OCI-LY1 (cell line): ENCODE data around the gene SLC35G2.

Experiments
- H2AFZ ChIP-seq: fragments of 200-600 bp; sonication (generic), shearing (Covaris generic); 2 replicates; pipeline ENCODE4 v1.6.0; 2014; ENCODE audit warnings: antibody characterized with exemption, mild to moderate bottlenecking, low read length
- H3F3A ChIP-seq: fragments of 200-600 bp; sonication (generic), shearing (Covaris generic); 2 replicates; pipeline ENCODE4 v1.6.0; 2014; ENCODE audit warnings: mild to moderate bottlenecking, antibody characterized with exemption, low read length, moderate library complexity; ENCODE audit not compliant: insufficient read depth
- H3K27ac ChIP-seq: fragments of 200-600 bp; sonication (generic); 2 replicates; pipeline ENCODE4 v1.5.1; 2014; ENCODE audit warnings: low read length, mixed run types, mild to moderate bottlenecking, low read depth; ENCODE audit not compliant: poor library complexity, severe bottlenecking
- H3K27me3 ChIP-seq: fragments of 200-600 bp; sonication (generic); 2 replicates; pipeline ENCODE4 v1.6.0; 2014; ENCODE audit warnings: antibody characterized with exemption, mild to moderate bottlenecking, low read length, moderate library complexity; ENCODE audit not compliant: insufficient read depth
- H3K36me3 ChIP-seq: fragments of 200-600 bp; sonication (generic); 2 replicates; pipeline ENCODE4 v1.6.1; 2014; ENCODE audit warnings: mild to moderate bottlenecking, antibody characterized with exemption, low read length, moderate library complexity, mixed read lengths; ENCODE audit not compliant: insufficient read depth
- H3K4me1 ChIP-seq: fragments of 200-600 bp; sonication (generic); 2 replicates; pipeline ENCODE4 v1.5.1; 2014; ENCODE audit warnings: mild to moderate bottlenecking, low read length, moderate library complexity; ENCODE audit not compliant: insufficient read depth, severe bottlenecking
- H3K4me2 ChIP-seq: fragments of 200-600 bp; sonication (generic), shearing (Covaris generic); 2 replicates; pipeline ENCODE4 v1.6.1; 2014; ENCODE audit warnings: low read length
- H3K4me3 ChIP-seq: fragments of 200-600 bp; sonication (generic); 2 replicates; pipeline ENCODE4 v1.5.1; 2014; ENCODE audit warnings: low read length, low read depth, mild to moderate bottlenecking, mixed read lengths; ENCODE audit not compliant: poor library complexity, severe bottlenecking
- H3K79me2 ChIP-seq: fragments of 200-600 bp; shearing (Covaris generic); 2 replicates; pipeline ENCODE4 v1.6.1; 2016; ENCODE audit warnings: mixed run types, low read length, mixed read lengths; ENCODE audit not compliant: insufficient read depth
- H3K9ac ChIP-seq: fragments of 200-600 bp; sonication (generic), shearing (Covaris generic); 2 replicates; pipeline ENCODE4 v1.6.1; 2014; ENCODE audit warnings: mild to moderate bottlenecking, low read length, mixed read lengths
- H3K9me2 ChIP-seq: fragments of 200-600 bp; sonication (generic), shearing (Covaris generic); 2 replicates; pipeline ENCODE4 v1.6.1; 2014; ENCODE audit warnings: low read depth, mild to moderate bottlenecking, low read length, mixed read lengths
- H3K9me3 ChIP-seq: fragments of 200-600 bp; shearing (Covaris generic); 2 replicates; pipeline ENCODE4 v1.6.1; 2014; ENCODE audit warnings: low read length, mixed read lengths
- H4K20me1 ChIP-seq: fragments of 200-600 bp; sonication (generic), shearing (Covaris generic); 2 replicates; pipeline ENCODE4 v1.6.0; 2016; ENCODE audit warnings: mild to moderate bottlenecking, low read length; ENCODE audit not compliant: insufficient read depth
- EZH2 ChIP-seq: fragments of 200-600 bp; sonication (generic), shearing (Covaris generic); IDR thresholded peaks from 2 replicates; pipeline ENCODE4 v1.8.0; 2017; ENCODE audit warnings: borderline replicate concordance, mixed run types, mild to moderate bottlenecking, antibody characterized with exemption, low read length, moderate library complexity, mixed read lengths
- TF ChIP-seq, protein P1 (sequence below): fragments of 200-600 bp; sonication (generic), shearing (Covaris generic); IDR thresholded peaks from 2 replicates; pipeline ENCODE4 v1.5.1; 2017; ENCODE audit warnings: mild to moderate bottlenecking, antibody characterized with exemption, low read length, moderate library complexity, mixed read lengths

The SLC35G2 gene

DNA sequence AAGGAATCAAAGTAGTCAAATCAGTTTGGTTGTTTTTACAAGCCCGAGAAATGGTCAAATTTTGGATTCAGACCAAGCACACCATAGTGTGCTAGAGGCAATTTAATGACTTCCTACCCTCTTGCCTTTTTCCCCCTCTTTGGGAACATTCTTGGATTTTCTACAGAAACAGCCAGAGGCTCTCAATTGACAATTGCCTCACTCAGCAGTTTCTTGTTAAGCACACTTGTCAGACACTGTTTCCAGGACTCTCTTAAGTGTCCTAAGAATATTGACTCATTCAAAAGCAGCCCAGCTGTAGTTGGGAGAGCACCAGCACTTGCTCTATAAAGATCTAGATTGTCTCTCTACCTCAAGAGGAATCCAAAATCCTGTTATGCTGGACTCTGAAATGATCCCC, 1.5 kb upstream of the SLC35G2 start:
- Histone ChIP-seq H3K4me1 (peaks cover 14% of the 10 kb centered on the region), H3K27ac (no peak overlapping the region), H4K20me1 (no peaks in the 10 kb centered on the region), H3K27me3 (no peaks in the 10 kb centered on the region), H2AFZ (no peak overlapping the region), H3K4me2 (no peak overlapping the region), H3K9ac (no peak overlapping the region), H3K36me3 (no peaks in the 10 kb centered on the region), H3K79me2 (no peaks in the 10 kb centered on the region), H3K9me3 (no peaks in the 10 kb centered on the region), H3K9me2 (no peaks in the 10 kb centered on the region), H3F3A (no peaks in the 10 kb centered on the region), H3K4me3 (no peak overlapping the region)
- no peak for TF ChIP-seq EZH2
- TF ChIP-seq, protein P1, sequence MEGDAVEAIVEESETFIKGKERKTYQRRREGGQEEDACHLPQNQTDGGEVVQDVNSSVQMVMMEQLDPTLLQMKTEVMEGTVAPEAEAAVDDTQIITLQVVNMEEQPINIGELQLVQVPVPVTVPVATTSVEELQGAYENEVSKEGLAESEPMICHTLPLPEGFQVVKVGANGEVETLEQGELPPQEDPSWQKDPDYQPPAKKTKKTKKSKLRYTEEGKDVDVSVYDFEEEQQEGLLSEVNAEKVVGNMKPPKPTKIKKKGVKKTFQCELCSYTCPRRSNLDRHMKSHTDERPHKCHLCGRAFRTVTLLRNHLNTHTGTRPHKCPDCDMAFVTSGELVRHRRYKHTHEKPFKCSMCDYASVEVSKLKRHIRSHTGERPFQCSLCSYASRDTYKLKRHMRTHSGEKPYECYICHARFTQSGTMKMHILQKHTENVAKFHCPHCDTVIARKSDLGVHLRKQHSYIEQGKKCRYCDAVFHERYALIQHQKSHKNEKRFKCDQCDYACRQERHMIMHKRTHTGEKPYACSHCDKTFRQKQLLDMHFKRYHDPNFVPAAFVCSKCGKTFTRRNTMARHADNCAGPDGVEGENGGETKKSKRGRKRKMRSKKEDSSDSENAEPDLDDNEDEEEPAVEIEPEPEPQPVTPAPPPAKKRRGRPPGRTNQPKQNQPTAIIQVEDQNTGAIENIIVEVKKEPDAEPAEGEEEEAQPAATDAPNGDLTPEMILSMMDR = no peak

DNA sequence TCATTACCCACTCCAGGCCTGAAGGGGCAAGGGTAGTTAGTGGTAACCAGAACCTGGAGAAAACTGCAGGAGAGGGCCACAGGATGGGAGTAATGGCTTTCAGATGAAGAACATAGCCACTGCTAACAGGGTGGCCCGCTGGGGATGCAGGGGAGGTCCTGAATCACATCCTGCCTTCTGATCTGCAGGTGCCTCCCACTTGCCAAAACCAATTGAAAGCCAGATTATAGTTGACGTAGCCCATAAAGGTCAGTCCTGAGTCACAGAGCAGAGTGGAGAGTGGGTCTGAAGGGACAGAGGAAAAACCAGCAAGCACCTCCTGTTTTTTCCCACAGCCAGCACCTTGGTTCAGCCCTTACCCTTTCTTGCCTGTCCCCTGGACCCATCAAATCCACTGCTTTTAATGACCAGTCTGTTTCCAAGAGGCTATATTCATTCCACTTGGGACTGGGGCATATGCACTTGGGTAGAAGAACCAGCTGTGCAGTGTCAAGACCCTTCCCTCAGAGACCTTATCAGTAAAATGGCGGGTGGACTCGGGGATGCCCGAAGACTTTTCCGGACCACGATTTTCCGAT, 646 bp upstream of the SLC35G2 start:
- no peaks in the 10 kb centered on the region for H3F3A ChIP-seq
- H3K36me3 ChIP-seq = no peaks in the 10 kb centered on the region
- H3K4me2 ChIP-seq = peak overlapping the region; percentile 87
- TF ChIP-seq EZH2 = no peak
- TF ChIP-seq, protein P1 = no peak
- H3K9ac ChIP-seq = peak overlapping the region; percentile 63
- H3K4me3 ChIP-seq = peak overlapping the region; percentile 62
- no peak overlapping the region for H3K27ac ChIP-seq
- no peaks in the 10 kb centered on the region for H4K20me1 ChIP-seq
- peak overlapping the region; percentile 67 for H2AFZ ChIP-seq
- H3K27me3 ChIP-seq = no peaks in the 10 kb centered on the region
- no peaks in the 10 kb centered on the region for H3K9me2 ChIP-seq
- H3K4me1 ChIP-seq = peaks cover 14% of the 10 kb centered on the region
- H3K9me3 ChIP-seq = no peaks in the 10 kb centered on the region
- no peaks in the 10 kb centered on the region for H3K79me2 ChIP-seq

DNA sequence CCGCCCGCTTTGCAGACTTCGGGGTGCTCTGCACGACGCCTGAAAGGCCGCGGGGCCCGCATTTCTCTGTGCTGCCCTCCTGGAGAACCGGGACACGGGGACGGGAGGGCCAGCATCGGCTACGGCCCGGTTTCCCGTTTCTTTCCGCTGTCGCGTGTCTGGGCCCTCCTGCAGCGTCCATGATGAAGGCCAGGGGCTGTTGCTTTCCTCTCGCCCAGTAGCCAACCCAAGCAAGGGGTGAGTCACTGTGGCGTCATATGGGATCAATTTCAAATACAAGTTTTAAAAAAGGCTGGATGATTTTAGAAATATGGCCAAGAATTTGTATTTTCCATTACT, 435 bp downstream of the SLC35G2 start:
- Histone ChIP-seq H3K27ac (no peak overlapping the region), H3K36me3 (no peaks in the 10 kb centered on the region), H2AFZ (peak overlapping the region; percentile 67; the same call in 1 of the 2 replicates), H3K27me3 (no peaks in the 10 kb centered on the region), H3F3A (no peaks in the 10 kb centered on the region), H3K4me1 (peaks cover 14% of the 10 kb centered on the region), H3K9ac (peak overlapping the region; percentile 63), H3K9me2 (no peaks in the 10 kb centered on the region), H3K79me2 (no peaks in the 10 kb centered on the region), H4K20me1 (no peaks in the 10 kb centered on the region), H3K4me3 (peak overlapping the region; percentile 62), H3K9me3 (0 out of 2 replicates have a peak, but pooled peaks cover 3% of the 10 kb centered on the region), H3K4me2 (peak overlapping the region; percentile 87)
- TF ChIP-seq, protein P1 = no peak
- TF ChIP-seq EZH2 = no peak
